ENCODE data around the gene PTGES2.

PTGES2 gene

GRCh38 chr9:128127568-128127989, at the start of gene PTGES2:
PTGES2 (minus strand) TSS chr9:128127729; CDS start chr9:128127717, 12 bp downstream.
- DNase-seq: peak; percentile 76

GRCh38 chr9:128175726-128176125, 48.2 kb upstream of the PTGES2 start:
- DNase-seq: peak; percentile 52

DNA sequence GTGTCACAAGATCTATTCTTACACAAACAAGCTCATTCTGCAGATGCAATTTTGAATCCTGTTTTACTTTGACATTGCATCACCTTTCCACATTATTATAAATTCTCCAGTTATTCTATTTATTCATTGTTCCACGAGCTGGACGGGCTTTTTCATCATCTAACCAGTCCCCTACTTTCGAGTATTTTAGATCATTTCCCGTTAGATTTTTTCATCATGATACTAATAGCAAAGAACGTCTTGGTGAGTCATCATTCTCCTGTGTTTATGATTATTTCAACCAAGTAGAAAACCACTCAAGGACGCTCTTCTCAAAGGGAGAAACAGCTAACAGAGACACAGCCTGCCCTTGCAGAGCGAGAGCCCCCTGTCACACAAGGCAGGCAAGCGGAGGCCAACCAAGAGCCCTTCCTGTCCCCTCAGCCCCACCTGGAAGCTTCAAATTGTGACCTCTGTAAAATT, 47.6 kb upstream of the PTGES2 start:
- no peak for DNase-seq

DNA sequence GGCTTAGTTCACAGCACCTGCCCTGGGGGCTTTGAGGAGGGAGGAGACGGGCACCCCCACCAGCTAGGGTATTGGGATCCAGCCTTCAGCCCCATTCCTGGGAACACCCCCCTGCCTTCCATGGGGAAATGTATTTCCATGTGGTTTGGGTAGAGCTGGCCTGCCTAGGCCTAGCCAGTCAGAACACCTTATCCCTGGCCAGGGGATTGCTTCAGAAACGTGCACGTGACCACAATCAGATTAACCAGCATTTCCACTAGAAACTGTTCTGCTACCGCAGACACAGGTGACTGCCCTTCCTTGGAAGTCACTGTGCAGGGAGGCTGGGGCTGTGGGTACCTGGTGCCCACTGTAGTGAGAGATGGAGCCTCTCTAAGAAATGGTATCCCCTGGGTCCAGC, 46.5 kb upstream of the PTGES2 start:
- DNase-seq: no peak

DNA sequence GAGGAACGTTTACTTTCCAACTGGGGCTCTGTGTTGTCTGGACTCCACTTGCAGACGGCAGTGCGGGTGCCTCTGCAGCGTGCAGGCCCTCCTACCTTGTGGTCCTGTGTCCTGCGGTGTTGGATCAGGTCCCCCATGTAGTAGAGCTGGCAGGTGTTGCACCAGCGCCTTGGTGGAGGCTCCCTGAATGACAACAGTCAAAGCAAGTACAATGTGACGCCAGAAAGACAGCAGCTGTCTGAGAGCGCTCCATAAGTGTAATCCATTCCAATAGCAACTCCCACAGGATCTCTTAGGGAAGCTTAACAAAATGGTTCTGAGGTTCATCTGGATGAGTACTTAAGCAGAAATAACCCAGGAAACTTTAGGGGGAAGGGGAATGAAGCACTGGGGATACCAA, 42.4 kb upstream of the PTGES2 start:
- no peak for DNase-seq

DNA sequence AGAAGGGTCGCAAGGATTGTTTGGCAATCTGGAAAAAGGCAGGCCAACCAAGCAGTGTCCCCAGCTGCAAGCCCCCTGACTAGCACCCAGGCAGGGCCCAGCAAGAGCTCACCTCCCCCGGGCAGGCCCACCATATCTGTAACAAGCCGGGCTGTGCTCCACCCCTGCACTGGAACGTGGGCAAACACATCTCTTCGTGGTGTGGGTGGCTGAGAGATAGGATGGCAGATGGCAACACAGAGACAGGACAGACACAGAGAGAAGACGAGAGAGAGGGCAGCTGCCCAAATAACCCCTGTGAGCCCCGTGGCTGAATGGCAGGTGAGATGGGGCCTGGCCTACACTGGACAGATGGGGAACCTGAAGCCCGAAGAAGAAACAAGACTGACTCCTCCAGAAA, 42.0 kb upstream of the PTGES2 start:
- no peak for DNase-seq

DNA sequence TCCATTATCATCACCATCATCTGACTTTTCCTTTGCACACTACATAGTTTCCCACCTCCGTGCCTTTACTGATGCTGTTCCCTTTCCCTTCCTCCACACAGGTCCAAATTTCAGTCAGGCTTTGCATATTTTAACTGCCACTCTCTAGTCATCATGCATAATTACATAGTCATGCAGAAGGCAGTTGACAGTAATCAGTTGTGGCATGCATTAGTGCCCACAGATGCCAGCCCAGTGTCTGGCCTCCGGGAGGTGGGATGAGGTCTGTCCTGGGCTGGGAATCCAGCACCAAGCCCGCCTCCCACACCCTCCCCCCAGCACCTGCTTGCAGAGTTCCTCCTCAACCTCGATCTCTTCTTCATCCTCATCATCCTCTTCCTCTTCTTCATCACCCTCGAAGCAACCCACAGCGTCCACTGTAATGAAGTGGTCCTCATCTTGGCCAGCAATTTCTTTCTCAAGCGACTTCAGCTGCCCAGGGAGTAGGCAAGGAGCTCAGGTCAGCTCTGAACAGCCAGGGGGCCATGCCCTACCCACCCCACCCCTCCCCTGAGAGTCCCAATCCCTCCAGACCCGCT, 41.3 kb upstream of the PTGES2 start:
- DNase-seq: no peak

GRCh38 chr9:128167209-128167608, 39.7 kb upstream of the PTGES2 start:
- DNase-seq: no peak

DNA sequence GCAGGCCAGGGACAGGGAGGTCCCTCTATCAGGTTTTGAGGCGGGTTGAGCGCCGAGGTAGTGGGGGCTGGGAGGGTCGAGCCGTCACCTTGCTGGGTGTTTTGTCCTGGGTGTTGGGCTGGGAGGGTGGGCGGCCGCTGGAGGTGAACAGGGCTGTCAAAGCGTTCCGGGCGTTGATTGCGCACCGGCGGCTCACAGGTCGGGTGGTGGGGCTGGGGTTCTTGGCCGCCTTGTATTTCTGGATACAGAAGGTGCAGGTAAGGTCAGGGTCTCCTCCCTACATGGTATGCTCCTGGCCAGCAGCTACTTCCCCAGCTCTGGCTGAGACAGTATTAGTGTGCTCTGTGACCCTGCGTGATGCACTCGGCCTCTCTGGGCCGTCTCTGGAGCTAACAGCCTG, 38.6 kb upstream of the PTGES2 start:
- DNase-seq: no peak

DNA sequence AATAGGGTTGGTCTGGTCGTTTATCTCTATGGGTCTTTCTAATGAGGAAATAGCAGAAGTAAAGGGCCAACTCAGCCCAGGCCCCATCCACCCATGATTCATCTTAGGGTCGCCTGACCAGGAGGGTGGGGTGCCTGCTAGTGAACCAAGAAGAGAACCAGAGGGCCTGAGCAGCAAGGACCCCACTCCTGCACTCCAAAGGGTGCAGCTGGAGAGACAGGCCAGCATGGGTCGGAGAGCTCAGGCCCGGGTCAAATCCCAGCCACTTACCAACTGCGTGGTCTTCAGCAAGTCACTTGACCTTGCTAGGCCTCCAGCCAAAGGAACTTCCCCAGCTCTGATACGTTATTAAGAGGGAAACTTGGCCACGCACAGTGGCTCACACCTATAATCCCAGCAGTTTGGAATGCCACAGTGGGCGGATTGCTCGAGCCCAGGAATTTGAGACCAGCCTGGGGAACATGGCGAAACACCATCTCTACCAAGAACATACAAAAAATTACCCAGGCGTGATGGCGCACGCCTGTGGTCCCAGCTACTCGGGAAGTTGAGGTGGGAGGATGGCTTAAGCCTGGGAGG, 36.9 kb upstream of the PTGES2 start:
- DNase-seq: no peak

DNA sequence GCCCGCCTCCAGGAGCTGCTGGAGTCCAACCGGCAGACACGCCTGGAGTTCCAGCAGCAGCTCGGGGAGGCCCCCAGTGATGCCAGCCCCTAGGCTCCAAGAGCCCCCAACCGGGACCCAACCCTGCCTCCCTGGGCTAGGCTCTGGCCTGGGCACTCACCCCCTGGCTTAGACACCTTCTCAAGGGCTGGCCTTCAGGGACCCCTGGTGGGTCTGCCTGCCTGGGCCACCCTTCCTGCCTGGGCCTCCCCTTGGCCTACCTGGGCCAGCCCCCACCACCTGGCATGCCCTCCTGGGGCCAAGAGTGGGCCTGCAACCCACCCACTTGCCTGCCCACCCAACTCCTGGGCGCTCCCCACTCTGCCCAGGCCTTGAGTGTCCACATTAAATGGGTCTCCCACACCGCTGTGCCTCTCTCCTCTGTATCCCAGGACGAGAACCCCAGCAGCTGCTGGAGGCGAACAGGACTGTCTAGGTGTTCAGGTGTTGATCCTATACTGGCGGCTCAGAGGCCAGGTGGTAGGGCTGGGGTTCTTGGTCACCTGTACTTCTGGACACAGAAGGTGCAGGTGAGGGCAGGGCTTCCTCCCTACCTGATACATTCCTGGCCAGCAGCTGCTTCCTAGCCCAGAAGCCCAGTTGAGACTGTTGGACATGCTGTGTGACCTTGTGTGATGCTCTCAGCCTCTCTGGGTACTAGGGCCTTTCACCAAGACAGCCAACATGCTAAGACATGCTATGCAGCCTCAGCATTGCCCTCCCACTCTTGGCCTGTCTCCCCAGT, 36.2 kb upstream of the PTGES2 start:
- no peak for DNase-seq

- no peak for DNase-seq
Measured at GRCh38 chr9:128163027-128163515, 35.5 kb upstream of the PTGES2 start.

- DNase-seq: no peak
Measured at GRCh38 chr9:128162215-128163026, 34.9 kb upstream of the PTGES2 start.

- DNase-seq: no peak
Measured at GRCh38 chr9:128161215-128161902, 33.8 kb upstream of the PTGES2 start.

GRCh38 chr9:128160603-128160987, 33.1 kb upstream of the PTGES2 start:
- DNase-seq: no peak

- DNase-seq: peak; percentile 90
Measured at GRCh38 chr9:128159784-128160602, 32.5 kb upstream of the PTGES2 start, which contains the start of gene BBLN. BBLN (plus strand) TSS chr9:128160265; CDS start chr9:128160408, 143 bp downstream.

DNA sequence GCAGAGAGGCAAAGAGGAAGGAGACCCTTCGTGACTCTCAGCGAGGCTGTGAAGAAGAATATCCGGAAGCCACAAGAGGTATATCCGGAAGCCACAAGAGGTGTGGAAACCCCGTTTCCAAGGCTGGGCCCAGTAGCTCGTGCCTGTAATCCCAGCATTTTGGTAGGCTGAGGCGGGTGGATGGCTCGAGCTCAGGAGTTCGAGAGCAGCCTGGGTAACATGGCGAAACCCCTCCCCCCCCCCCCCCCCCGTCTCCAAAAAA, 31.9 kb upstream of the PTGES2 start:
- peak; percentile 69 for DNase-seq

DNA sequence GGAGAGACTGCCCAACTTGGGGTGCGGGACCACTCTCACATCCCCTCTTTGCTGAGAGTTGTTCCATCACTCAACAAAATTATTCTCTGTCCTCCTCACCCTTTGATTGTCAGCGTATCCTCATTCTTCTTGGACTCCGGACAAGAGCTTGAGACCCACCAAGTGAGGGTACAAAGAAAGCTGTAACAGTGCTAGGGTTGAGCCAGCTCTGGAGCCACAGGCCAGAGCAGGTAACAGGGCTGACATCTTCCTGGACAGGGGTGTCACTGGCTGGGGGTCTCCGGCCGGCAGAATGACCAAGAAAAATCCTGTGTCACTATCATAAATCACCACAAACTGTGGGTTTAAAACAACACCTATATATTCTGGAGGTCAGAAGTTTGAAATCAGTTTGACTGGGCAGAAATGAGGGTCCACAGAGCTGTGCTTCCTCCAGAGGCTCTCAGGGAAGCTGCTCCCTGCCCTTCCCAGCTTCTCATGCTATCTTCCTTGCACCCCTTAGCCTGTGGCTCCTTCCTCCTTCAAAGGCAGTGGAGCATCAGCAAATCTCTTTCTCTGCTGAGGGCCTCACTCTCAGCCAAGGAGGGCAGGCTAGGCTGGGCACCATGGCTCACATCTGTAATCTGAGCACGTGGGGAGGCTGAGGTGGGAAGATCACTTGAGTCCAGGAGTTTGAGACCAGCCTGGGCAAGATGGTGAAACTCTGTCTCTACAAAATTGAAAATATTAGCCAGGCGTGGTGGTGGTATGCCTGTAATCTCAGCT, 28.4 kb upstream of the PTGES2 start:
- no peak for DNase-seq

- DNase-seq: no peak
Measured at GRCh38 chr9:128153947-128154695, 26.6 kb upstream of the PTGES2 start.
